22Rv1 (cell line): ENCODE measurements around the gene SYF2.

Experiments
- H3K27ac ChIP-seq: fragments of 450-650 bp; 2 replicates; pipeline ENCODE4 v1.5.1; 2017
- CTCF ChIP-seq: fragments of 450-650 bp; IDR thresholded peaks from 2 replicates; pipeline ENCODE4 v1.5.1; 2017; ENCODE audit warnings: mild to moderate bottlenecking
- ZFX ChIP-seq: fragments of 450-650 bp; IDR thresholded peaks from 2 replicates; pipeline ENCODE4 v1.6.1; 2017; ENCODE audit warnings: antibody characterized with exemption, borderline replicate concordance

The SYF2 gene

GRCh38 chr1:25197235-25197975, 34.9 kb downstream of the SYF2 start:
- TF ChIP-seq CTCF (no peak), ZFX (no peak)
- no peak overlapping the region for H3K27ac ChIP-seq

- H3K27ac ChIP-seq, result no peak overlapping the region
- TF ChIP-seq CTCF, result no peak
- TF ChIP-seq ZFX, result no peak
Observed at GRCh38 chr1:25196830-25197229, 35.5 kb downstream of the SYF2 start.

GRCh38 chr1:25195835-25196234, 36.5 kb downstream of the SYF2 start:
- no peak overlapping the region for H3K27ac ChIP-seq
- TF ChIP-seq CTCF, result no peak

GRCh38 chr1:25194572-25195020, 37.7 kb downstream of the SYF2 start:
- no peak overlapping the region for H3K27ac ChIP-seq
- TF ChIP-seq CTCF (no peak), ZFX (no peak)

- TF ChIP-seq CTCF, result no peak
- no peak overlapping the region for H3K27ac ChIP-seq
Observed at GRCh38 chr1:25194054-25194453, 38.2 kb downstream of the SYF2 start.

GRCh38 chr1:25193229-25193628, 39.1 kb downstream of the SYF2 start:
- no peak overlapping the region for H3K27ac ChIP-seq
- no peak for TF ChIP-seq ZFX
- TF ChIP-seq CTCF, result no peak

- no peak overlapping the region for H3K27ac ChIP-seq
- TF ChIP-seq CTCF, result no peak
- no peak for TF ChIP-seq ZFX
Observed at GRCh38 chr1:25192154-25192553, 40.1 kb downstream of the SYF2 start.
